Upper lobe of left lung (tissue), 4 donors: ENCODE data around the gene KRTAP4-8.
"Not testable (repeated sequence)": the region's sequence is repeated elsewhere in the genome, so short reads cannot be mapped to it uniquely, and the experiment has no call there.

Experiments
- CTCF ChIP-seq, 6 experiments: fragments of 450-650 bp in 4 of 6; fragments of 200-600 bp in 2 of 6; sonication (generic) in 2 of 6; IDR thresholded peaks; one replicate each; pipeline ENCODE4 v1.5.1; 2016 to 2019; ENCODE audit warnings: antibody characterized with exemption in 6 of 6
- EP300 ChIP-seq, 4 donors: sonication (generic); formaldehyde crosslinking; IDR thresholded peaks; one replicate each; pipeline ENCODE4 v1.5.1; 2017; ENCODE audit warnings: antibody characterized with exemption in 4 of 4, control low read depth in 2 of 4
- POLR2A ChIP-seq, 4 donors: fragments of 450-650 bp; IDR thresholded peaks; one replicate each; pipeline ENCODE4 v1.5.1; 2016 to 2017; ENCODE audit warnings: antibody characterized with exemption in 4 of 4, mild to moderate bottlenecking in 2 of 4
- POLR2AphosphoS5 ChIP-seq, 2 donors: sonication (generic); formaldehyde crosslinking; IDR thresholded peaks; one replicate each; pipeline ENCODE4 v1.5.1; 2017; ENCODE audit warnings: antibody characterized with exemption in 2 of 2

DNA sequence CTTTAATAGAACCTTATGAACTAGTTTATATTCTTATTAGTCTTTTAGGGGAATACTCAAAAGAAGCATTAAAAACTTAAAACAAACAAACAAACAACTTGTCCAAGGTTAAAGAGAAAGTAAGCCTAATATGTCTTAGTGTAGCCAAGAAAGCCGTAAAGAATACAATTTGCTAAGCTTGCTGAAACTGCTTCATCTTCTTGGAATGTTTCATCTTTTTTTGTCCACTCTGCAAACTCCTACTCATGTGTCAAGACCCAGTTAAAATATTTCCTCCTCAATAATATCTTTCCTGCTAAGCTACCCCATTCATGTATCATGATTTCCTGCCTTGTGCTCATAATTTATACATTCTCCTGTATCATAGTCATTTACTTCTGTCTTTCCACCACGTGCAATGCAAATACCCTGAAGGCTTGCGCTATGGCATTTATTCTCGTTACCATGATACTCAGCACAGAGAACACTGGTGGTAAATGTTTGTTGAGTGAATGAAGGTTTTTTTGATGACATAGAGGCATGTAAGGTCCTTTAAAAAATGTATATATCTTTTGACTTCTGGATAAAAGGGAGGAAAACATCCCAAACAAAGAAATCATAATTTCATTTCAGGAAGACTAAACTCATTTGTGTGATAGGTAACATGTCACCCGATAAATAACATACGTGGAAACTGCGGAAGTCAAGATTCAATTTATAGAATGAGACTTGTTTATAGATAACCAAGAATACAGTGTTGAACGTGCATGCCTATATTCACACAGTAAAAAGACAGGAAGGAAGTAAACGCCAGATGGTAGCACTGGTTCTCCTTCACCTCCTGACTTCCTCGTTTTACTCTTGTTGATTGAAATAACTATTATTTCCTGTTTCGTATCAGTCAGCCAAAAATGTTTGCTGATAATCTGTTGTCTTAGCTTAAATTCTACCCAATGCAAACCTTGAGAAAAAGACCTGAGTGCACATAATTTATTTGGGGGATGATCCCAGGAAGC, 22.1 kb upstream of the KRTAP4-8 start:
- TF ChIP-seq CTCF, POLR2A, EP300, POLR2AphosphoS5 (IDR thresholded peaks at IDR 0.05): not testable (repeated sequence)
